Measurements from ENCODE around the gene FAM25G. TPM values are rescaled to one million over a fixed set of nuclear protein-coding genes. Genes with fewer than 3 reads are reported as not detected.
"Not testable (repeated sequence)": the region's sequence is repeated elsewhere in the genome, so short reads cannot be mapped to it uniquely, and the experiment has no call there.

FAM25G gene
- total RNA-seq, 1 donor from 2014 or later: not detected

DNA sequence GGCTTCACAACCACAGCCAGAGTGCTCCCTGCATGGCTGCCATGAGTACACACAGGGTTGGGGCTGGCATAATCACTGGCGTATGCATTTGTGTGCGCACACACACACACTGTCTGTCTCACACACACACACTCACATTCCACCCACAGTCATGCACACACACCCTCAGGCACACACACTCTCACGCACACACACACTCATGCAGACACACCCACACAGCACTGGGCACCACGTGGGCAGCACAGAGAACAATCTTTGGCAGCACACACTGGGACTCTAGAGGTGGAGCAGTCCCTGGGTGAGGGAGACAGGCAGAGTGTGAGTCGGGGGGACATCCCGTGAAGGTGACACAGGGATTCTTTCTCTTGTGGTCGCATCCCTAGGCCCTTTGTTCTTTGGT, 18.0 kb downstream of the FAM25G start:
- not testable (repeated sequence) for H3K27me3 Mint-ChIP-seq (ENCODE audit: insufficient read depth, low read depth); H3K27ac ChIP-seq; H3K27ac Mint-ChIP-seq; H3K36me3 ChIP-seq; H3K36me3 Mint-ChIP-seq; H3K4me2 ChIP-seq; H3K79me2 ChIP-seq (ENCODE audit: low read depth); H3K9me3 ChIP-seq (ENCODE audit: low read depth); H3K4me3 ChIP-seq; H3K27me3 ChIP-seq; H3K9ac ChIP-seq; H4K20me1 ChIP-seq (ENCODE audit: low read depth); H2AFZ ChIP-seq (replicated peaks); H3F3A ChIP-seq (ENCODE audit: low read depth); H3K9me3 Mint-ChIP-seq; DNase-seq (ENCODE audit: low spot score); H3K4me3 Mint-ChIP-seq; H3K4me1 ChIP-seq; H3K4me1 Mint-ChIP-seq

DNA sequence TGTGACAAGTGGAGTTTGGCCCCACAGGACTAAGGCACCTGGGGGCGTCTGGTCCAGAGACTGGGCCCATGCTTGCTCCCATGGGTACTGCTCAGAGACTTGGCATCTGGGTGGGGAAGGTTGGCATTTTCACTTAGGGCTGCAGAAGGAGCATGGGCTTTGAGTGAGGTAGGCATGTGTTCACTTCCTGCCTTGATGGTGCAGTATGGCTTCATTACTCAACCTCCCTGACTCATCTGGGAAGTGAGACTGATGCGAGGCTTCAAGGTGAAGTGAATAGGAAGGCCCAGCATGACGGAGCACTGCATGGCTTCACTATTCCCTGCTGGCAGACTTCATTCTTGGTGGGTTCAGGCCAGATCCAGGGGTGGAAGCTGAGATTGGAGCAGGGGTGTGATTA, 18.9 kb downstream of the FAM25G start:
- H3K4me3 Mint-ChIP-seq; H3K27me3 ChIP-seq; H3F3A ChIP-seq (ENCODE audit: low read depth); H3K4me1 Mint-ChIP-seq; H3K4me3 ChIP-seq; H3K4me1 ChIP-seq; H2AFZ ChIP-seq (replicated peaks); H3K27ac ChIP-seq; H3K4me2 ChIP-seq; H3K9ac ChIP-seq; H3K36me3 ChIP-seq; H3K9me3 Mint-ChIP-seq; DNase-seq (ENCODE audit: low spot score); H3K27me3 Mint-ChIP-seq (ENCODE audit: insufficient read depth, low read depth); H3K9me3 ChIP-seq (ENCODE audit: low read depth); H3K79me2 ChIP-seq (ENCODE audit: low read depth); H3K27ac Mint-ChIP-seq; H3K36me3 Mint-ChIP-seq; H4K20me1 ChIP-seq (ENCODE audit: low read depth): not testable (repeated sequence)

DNA sequence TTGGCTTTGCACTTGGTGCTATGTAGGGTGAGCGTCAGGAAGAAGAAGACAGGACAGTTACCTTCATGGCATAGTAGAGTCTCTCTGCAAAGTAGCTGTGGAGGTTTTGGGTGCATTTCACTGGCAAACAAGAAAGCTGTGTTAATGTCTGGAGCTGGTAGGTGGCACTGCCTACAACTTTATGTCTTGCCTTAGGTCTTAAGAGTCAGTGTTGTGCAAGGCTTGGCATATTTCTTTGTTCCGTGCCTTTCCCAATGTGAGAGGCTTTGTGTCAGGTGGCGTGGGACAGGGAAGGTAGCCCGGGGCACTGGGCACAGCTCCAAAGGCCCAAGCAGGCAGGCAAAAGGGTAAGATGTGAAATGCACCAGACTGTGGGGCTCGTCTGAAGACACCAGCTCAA, 19.4 kb downstream of the FAM25G start:
- H3K27ac Mint-ChIP-seq; H3K9me3 Mint-ChIP-seq; H3K27ac ChIP-seq; H3K4me3 ChIP-seq; H3K36me3 ChIP-seq; H3K4me1 Mint-ChIP-seq; H3K9ac ChIP-seq; H3K9me3 ChIP-seq (ENCODE audit: low read depth); H3K36me3 Mint-ChIP-seq; H3F3A ChIP-seq (ENCODE audit: low read depth); H3K79me2 ChIP-seq (ENCODE audit: low read depth); H3K4me2 ChIP-seq; H3K27me3 ChIP-seq; H3K4me1 ChIP-seq; H2AFZ ChIP-seq (replicated peaks); H3K4me3 Mint-ChIP-seq; DNase-seq (ENCODE audit: low spot score); H3K27me3 Mint-ChIP-seq (ENCODE audit: insufficient read depth, low read depth); H4K20me1 ChIP-seq (ENCODE audit: low read depth): not testable (repeated sequence)

DNA sequence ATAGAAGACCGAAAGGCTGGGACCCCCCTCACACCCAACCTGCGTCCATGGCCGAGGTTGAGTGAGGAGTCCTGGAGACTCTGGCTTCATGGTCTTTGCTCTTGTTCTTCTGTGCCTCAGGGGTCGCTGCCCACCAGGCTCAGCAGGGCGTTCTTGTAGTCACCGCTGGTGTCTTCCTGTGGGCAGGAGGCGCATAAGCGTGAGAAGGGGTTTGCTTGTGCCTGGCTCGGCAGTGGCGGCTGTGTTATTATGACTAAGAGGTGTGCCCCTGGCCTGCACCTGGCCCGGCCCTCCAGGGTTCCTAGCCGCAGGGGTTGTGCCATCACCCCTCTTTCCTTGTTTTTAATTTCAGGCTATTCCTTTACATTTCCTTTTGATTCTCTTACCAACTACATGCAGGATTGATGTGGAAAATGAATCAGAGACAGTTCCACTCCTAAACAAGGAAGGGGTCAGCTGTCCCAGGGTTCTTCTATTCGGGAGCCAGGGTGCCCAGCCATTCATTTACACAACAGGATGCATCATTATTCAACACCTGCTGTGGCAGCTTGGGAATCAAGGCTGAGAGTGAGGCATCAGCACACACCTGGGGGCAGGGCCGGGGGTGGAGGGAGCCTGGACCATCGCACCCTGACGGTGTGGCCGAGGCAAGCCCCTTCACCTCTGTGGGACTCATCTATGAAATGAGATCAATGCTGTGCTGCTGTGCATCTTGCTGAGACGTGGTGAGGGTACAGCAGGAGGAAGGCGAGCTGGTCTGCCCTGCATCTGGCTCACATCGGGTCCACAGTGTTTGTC, 22.6 kb downstream of the FAM25G start:
- not testable (repeated sequence) for H3K27ac ChIP-seq; H3K9me3 Mint-ChIP-seq; H3K4me2 ChIP-seq; H3K27me3 Mint-ChIP-seq (ENCODE audit: insufficient read depth, low read depth); H3K4me3 ChIP-seq; H3K27me3 ChIP-seq; H3K4me1 Mint-ChIP-seq; H3K9me3 ChIP-seq (ENCODE audit: low read depth); H4K20me1 ChIP-seq (ENCODE audit: low read depth); H3K79me2 ChIP-seq (ENCODE audit: low read depth); H3K36me3 ChIP-seq; H3K4me1 ChIP-seq; H3K36me3 Mint-ChIP-seq; H3K27ac Mint-ChIP-seq; H3K9ac ChIP-seq; H3F3A ChIP-seq (ENCODE audit: low read depth); H2AFZ ChIP-seq (replicated peaks); H3K4me3 Mint-ChIP-seq; DNase-seq (ENCODE audit: low spot score)

DNA sequence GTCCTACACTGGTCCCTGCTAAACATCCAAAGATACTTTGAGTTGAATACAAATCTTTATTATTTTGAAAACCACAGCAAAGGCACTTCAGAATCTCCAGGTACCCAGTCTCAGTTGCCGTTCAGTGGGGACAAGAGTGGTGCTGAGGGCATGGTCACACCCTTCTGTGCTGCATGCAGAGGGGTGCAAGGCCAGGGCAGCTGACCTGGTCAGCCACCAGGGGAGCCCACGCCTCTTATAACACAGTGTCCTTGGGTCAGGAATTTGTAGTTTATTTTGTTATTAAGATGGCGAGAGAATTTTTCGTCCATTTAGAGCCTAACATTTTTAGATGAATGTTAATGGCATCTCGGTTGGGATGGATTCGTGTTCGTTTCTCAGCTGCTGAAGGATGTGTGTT, 23.5 kb downstream of the FAM25G start:
- not testable (repeated sequence) for H3K27ac ChIP-seq; H3K9me3 ChIP-seq (ENCODE audit: low read depth); H3K79me2 ChIP-seq (ENCODE audit: low read depth); H3K36me3 Mint-ChIP-seq; H3K27me3 Mint-ChIP-seq (ENCODE audit: insufficient read depth, low read depth); H2AFZ ChIP-seq (replicated peaks); H3K9ac ChIP-seq; H3K4me1 ChIP-seq; H4K20me1 ChIP-seq (ENCODE audit: low read depth); H3K4me1 Mint-ChIP-seq; H3K4me3 Mint-ChIP-seq; H3K27me3 ChIP-seq; H3K9me3 Mint-ChIP-seq; H3F3A ChIP-seq (ENCODE audit: low read depth); H3K36me3 ChIP-seq; H3K27ac Mint-ChIP-seq; H3K4me3 ChIP-seq; H3K4me2 ChIP-seq; DNase-seq (ENCODE audit: low spot score)

DNA sequence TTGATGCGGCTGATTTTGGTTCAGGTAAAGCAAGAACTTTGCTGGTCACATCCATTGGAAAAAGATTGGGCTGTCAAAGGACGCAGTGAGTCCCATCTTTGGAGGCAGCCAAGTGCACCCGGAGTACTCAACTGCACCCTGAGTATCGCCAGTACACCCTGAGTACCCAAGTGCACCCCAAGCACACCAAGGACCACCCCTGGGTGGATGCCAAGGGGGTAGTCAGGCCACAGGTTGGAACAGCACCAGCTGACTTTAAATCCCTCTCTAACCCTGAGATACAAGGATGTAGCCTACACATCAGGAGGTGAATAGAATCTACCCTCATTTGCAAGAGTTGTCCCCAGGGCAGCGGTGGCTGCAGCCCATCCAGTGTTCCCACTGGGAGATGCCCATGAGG, 24.0 kb downstream of the FAM25G start:
- not testable (repeated sequence) for H3K4me1 ChIP-seq; H3K4me1 Mint-ChIP-seq; H3K27ac ChIP-seq; H3K36me3 ChIP-seq; H3K9ac ChIP-seq; H3K9me3 Mint-ChIP-seq; H4K20me1 ChIP-seq (ENCODE audit: low read depth); H3K27ac Mint-ChIP-seq; H3K36me3 Mint-ChIP-seq; H3F3A ChIP-seq (ENCODE audit: low read depth); H3K4me2 ChIP-seq; H3K27me3 Mint-ChIP-seq (ENCODE audit: insufficient read depth, low read depth); H3K27me3 ChIP-seq; H3K4me3 ChIP-seq; H3K79me2 ChIP-seq (ENCODE audit: low read depth); H2AFZ ChIP-seq (replicated peaks); H3K9me3 ChIP-seq (ENCODE audit: low read depth); H3K4me3 Mint-ChIP-seq; DNase-seq (ENCODE audit: low spot score)

DNA sequence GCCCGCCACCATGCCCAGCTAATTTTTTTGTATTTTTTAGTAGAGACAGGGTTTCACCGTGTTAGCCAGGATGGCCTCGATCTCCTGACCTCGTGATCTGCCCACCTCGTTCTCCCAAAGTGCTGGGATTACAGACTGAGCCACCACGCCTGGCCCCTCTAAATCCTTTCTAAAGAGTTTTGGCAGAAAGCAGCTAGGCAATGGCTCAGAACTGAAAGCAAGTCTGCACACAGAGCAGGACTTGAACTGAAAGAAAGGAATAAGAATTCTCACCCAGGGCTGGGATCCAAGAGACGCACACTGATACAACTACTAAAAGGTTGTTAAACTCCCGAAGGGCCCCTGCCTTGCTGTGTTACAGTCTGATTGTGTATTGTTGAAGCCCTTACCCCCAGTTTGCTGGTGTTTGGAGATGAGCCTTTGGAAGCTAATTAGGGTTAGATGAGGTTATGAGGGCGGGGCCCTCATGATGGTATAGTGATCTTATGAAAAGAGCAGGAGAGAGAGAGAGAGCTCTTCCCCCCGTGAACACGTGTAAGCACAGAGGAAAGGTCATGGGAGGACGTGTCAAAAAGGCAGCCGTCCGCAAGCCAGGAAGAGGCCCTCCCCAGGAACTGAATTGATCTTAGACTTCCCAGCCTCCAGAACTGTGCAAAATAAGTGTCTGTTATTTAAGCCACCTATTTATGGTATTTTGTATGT, 26.1 kb downstream of the FAM25G start:
- H3K36me3 Mint-ChIP-seq; H3K27me3 Mint-ChIP-seq (ENCODE audit: insufficient read depth, low read depth); H3K4me2 ChIP-seq; H3K27ac Mint-ChIP-seq; H2AFZ ChIP-seq (replicated peaks); H3K9ac ChIP-seq; H3K36me3 ChIP-seq; H3K9me3 Mint-ChIP-seq; H3K4me1 ChIP-seq; H3K27ac ChIP-seq; H3K4me3 Mint-ChIP-seq; H3K4me3 ChIP-seq; H3K27me3 ChIP-seq; H4K20me1 ChIP-seq (ENCODE audit: low read depth); H3F3A ChIP-seq (ENCODE audit: low read depth); H3K4me1 Mint-ChIP-seq; H3K79me2 ChIP-seq (ENCODE audit: low read depth); H3K9me3 ChIP-seq (ENCODE audit: low read depth); DNase-seq (ENCODE audit: low spot score): not testable (repeated sequence)

DNA sequence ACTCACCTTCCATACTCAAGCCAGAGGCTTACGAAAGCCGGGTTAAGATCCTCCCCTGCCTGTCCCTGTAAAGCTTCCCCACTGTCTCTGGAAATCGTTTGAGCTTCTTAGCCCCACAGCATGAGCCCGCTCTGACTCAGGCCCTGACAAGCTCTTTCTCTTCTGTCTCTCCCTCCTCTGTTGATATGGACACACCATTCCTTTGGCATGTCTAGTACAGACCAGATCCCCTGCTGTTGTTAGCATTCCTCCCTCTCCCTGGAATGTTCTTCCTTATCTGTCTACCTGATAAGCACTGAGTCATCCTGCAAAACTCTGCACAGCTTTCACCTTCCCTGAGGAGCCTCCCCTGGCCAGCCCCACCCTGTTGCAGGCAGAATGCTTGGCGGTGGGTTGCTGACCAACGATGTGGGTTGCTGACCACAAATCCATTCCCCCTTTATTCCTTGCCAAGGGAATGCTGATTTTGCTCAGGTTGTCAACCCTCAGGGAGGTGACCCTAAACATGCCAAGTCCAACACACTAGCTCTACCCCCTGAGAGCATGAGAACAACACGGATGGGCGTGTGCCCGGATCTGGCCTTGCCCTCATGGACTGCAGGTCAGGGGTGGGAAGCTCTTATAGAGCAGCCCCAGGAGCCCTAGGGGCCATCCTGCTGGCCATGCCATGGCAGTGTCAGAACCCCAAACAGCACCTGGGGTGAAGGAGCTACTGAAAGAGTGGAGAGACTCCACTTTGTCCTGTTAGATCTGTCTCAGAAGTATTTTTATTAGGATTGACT, 28.7 kb downstream of the FAM25G start:
- H3K9ac ChIP-seq; H3K36me3 Mint-ChIP-seq; H3K4me2 ChIP-seq; H3K4me3 Mint-ChIP-seq; H3K4me1 Mint-ChIP-seq; H4K20me1 ChIP-seq (ENCODE audit: low read depth); H3K9me3 ChIP-seq (ENCODE audit: low read depth); DNase-seq (ENCODE audit: low spot score); H3K79me2 ChIP-seq (ENCODE audit: low read depth); H3K27me3 ChIP-seq; H3K4me3 ChIP-seq; H3K4me1 ChIP-seq; H3K27ac Mint-ChIP-seq; H3K27me3 Mint-ChIP-seq (ENCODE audit: insufficient read depth, low read depth); H3F3A ChIP-seq (ENCODE audit: low read depth); H2AFZ ChIP-seq (replicated peaks); H3K36me3 ChIP-seq; H3K9me3 Mint-ChIP-seq; H3K27ac ChIP-seq: not testable (repeated sequence)

Measured in neural progenitor cell (in vitro differentiated cells).